Measurements from ENCODE around the gene ASB13. TPM values are rescaled to one million over a fixed set of nuclear protein-coding genes. Genes with fewer than 3 reads are reported as not detected.
A peak's percentile ranks its signal among the peaks of the same experiment; 100 is the strongest.

Gene ASB13
- total RNA-seq, 1 experiment from 2014 or later: 13.8 TPM

GRCh38 chr10:5651388-5651764 is 15.0 kb downstream of the ASB13 start:
- H2BK120ac ChIP-seq (ENCODE audit: low read depth, low read length, poor library complexity, severe bottlenecking): no peak overlapping the region
- H4K20me1 ChIP-seq (ENCODE audit: control insufficient read depth, insufficient read depth, insufficient read length): no peaks in the 10 kb centered on the region
- no peak overlapping the region for H3K4me3 Mint-ChIP-seq
- H2BK12ac ChIP-seq (ENCODE audit: insufficient read length, low read depth, low read length): no peak overlapping the region
- no peak overlapping the region for H2AFZ ChIP-seq (ENCODE audit: low read length)
- H3K9me3 Mint-ChIP-seq: no peaks in the 10 kb centered on the region
- no peak for DNase-seq
- H2AK5ac ChIP-seq (ENCODE audit: insufficient read length, low read length): no peak overlapping the region
- H3K9ac ChIP-seq (ENCODE audit: extremely low read depth, insufficient read length, low read length): no peak overlapping the region
- no peak overlapping the region for H4K91ac ChIP-seq (ENCODE audit: insufficient read length, low read depth, low read length)
- no peak overlapping the region for H3K23ac ChIP-seq (ENCODE audit: insufficient read length, low read depth, low read length)
- no peaks in the 10 kb centered on the region for H3K27me3 ChIP-seq (ENCODE audit: insufficient read depth, low read length)
- H3K27ac Mint-ChIP-seq: peak overlapping the region in 1 of 3 experiments; percentile 47; a peak in 3 of 7 replicates
- H3K9me3 ChIP-seq (ENCODE audit: control insufficient read depth, low read depth, low read length): no peaks in the 10 kb centered on the region
- no peak overlapping the region for H2BK20ac ChIP-seq (ENCODE audit: low read depth, low read length, poor library complexity, severe bottlenecking)
- no peak overlapping the region for H3K56ac ChIP-seq (ENCODE audit: insufficient read length, low read depth, low read length)
- no peak overlapping the region for H3K4ac ChIP-seq (ENCODE audit: low read depth, low read length)
- no peak overlapping the region for H2BK15ac ChIP-seq (ENCODE audit: low read depth, low read length)
- H2BK5ac ChIP-seq (ENCODE audit: insufficient read length, low read length): no peak overlapping the region
- H3K79me2 ChIP-seq (ENCODE audit: insufficient read depth, low read length): peaks cover 1% of the 10 kb centered on the region; the same call in 1 of the 2 replicates
- no peaks in the 10 kb centered on the region for H3K4me1 ChIP-seq (ENCODE audit: insufficient read depth, low read length)
- peaks cover 13 to 30% (median 22%) of the 10 kb centered on the region in 3 experiments; a peak in 6 of 7 replicates for H3K36me3 Mint-ChIP-seq (ENCODE audit: insufficient read depth in 1 of 3, low read depth in 3 of 3)
- no peak overlapping the region for H3K14ac ChIP-seq (ENCODE audit: insufficient read depth, low read length)
- no peak for TF ChIP-seq CTCF (conservative IDR thresholded peaks at IDR 0.05)
- no CpG with 5 or more reads among the region's 11 CpGs for WGBS (ENCODE audit: extremely low coverage, insufficient read length, low lambda C conversion rate)
- H4K5ac ChIP-seq (ENCODE audit: insufficient read length, low read depth, low read length): no peak overlapping the region
- no peak overlapping the region for H3K27ac ChIP-seq (ENCODE audit: insufficient read length, low read depth, low read length)
- H3K27me3 Mint-ChIP-seq (ENCODE audit: low read depth): no peaks in the 10 kb centered on the region
- no peaks in the 10 kb centered on the region for H3K23me2 ChIP-seq (ENCODE audit: insufficient read length, low read depth, low read length, poor library complexity, severe bottlenecking)
- H3K18ac ChIP-seq (ENCODE audit: insufficient read length, low read depth, low read length): no peak overlapping the region
- no peak overlapping the region for H4K8ac ChIP-seq (replicated peaks; ENCODE audit: insufficient read length, low read depth, low read length)
- H3T11ph ChIP-seq (ENCODE audit: low read length): no peak overlapping the region
- H3K4me1 Mint-ChIP-seq: peaks cover 19 to 22% of the 10 kb centered on the region in 2 experiments
- no peak overlapping the region for H3K4me2 ChIP-seq (ENCODE audit: insufficient read depth, insufficient read length, low read length)
- no peaks in the 10 kb centered on the region for H3K79me1 ChIP-seq (ENCODE audit: insufficient read depth, low read depth, low read length, poor library complexity, severe bottlenecking)
